Measurements from ENCODE around the gene CARD19.
A peak's percentile ranks its signal among the peaks of the same experiment; 100 is the strongest.

Gene CARD19

DNA sequence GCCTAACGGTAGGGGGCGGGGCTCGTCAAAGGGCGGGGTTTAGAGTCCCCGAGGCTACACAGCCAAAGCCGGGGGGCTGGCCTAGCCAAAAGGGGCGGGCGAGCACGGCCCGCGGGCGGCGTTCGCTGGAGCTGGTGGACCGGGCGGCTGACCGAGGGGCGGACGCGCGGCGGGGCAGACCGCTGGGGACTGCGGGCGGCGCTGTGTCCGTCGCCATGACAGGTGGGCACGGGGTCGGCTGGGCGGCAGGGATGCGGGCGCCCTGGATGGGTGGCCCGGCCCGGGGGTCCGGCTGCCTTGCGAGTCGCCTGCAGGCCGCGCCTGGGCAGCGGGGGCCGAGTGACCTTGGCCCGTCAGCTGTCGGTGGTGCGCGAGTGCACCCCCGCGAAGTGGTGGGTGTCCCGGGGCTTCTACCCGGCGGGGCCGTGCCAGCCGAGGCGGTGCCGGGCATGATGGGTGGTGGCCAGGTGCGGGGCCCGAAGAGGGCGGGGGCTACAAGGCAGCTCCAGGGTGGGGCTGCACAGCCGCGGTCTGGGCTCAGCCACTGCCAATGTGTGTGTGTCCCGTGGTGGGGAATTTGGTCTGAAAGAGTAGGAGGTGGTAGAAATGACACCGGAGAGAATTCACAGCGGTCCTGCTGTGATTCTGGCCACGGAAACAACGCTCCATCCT, at the start of gene CARD19:
Gene CARD19 (plus strand): TSS at position 87 of the 672 bp plus-strand sequence. CDS start 129 bp downstream, at position 216.
- DNase-seq: peak; percentile 51 to 62

GRCh38 chr9:93048566-93049448, 47.2 kb upstream of the CARD19 start:
- DNase-seq: no peak

GRCh38 chr9:93049491-93049890, 46.5 kb upstream of the CARD19 start:
- no peak for DNase-seq

GRCh38 chr9:93050231-93050630, 45.8 kb upstream of the CARD19 start:
- no peak for DNase-seq

DNA sequence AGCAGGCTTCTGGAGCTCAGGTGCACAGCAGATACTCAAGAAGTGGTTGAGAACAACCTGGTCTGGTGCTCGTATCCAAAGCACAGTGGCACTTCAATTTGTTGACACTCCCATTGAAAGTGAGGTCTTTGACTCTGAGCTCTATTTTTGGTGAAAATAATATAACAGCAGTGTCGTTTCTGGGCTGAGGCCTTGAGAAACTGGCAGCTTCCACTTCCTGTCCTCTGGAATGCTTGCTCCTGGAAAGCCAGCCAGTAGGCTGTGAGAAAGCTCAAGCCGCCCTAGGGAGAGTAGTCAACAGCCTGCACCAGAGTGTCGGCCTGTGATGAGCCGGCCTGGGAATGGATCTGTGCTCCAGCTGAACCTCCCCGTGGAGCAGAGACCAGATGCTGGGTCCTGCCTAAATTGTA, 44.3 kb upstream of the CARD19 start:
- DNase-seq: no peak

GRCh38 chr9:93052791-93053540, 43.1 kb upstream of the CARD19 start:
- no peak for DNase-seq

GRCh38 chr9:93053781-93054331, 42.2 kb upstream of the CARD19 start:
- DNase-seq: no peak

DNA sequence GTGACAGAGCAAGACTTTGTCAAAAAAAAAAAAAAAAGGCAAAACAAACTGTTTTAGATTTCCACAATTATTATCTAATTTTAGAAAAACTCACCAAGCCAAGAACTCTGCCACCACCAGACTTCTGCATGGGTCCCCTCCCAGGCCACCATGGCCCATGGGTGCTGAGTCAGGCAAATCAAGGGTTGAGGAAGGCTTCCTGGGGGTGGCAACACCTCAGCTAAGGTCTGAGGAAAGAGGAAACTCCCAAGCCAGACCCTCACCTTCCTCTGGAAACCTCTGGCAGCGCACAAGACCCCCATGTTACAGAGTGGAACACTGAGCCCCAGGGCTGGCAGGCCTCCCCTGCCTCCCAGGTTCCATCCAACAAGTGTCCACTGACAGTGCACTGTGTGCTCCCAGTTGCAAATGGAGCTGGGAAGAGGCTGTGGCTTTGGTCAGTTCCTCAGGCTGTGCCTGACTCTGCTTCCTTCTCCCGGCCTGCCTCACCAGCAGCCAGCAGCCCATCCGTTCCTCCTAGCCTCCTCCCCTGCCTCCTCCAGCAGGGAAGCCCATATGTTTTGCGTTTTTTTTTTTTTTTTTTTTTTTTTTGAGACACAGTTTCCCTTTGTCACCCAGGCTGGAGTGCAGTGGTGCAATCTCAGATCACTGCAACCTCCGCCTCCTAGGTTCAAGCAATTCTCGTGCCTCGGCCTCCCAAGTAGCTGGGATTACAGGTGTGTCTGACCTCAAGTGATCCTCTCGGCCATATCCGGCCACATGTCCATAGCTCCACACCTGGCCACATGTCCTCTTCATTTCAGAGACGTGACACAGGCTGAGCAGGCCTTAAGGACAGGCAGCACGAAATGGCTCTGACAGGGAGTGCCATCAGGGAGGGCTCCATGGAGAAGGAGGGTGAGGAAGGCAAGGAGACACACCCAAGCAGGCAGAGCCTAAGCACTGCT, 41.0 kb upstream of the CARD19 start:
- no peak for DNase-seq

- DNase-seq: no peak
Observed at GRCh38 chr9:93057042-93057702, 38.8 kb upstream of the CARD19 start.

- no peak for DNase-seq
Observed at GRCh38 chr9:93057703-93058354, 38.2 kb upstream of the CARD19 start.

GRCh38 chr9:93058355-93059010, 37.5 kb upstream of the CARD19 start, which contains the start of gene SUSD3:
Gene SUSD3, plus strand, starts transcription at chr9:93058701. Its CDS starts 42 bp downstream, at chr9:93058743.
- DNase-seq: peak; percentile 77 to 79

GRCh38 chr9:93059011-93059714, 36.9 kb upstream of the CARD19 start:
- peak in 1 of 2 experiments; percentile 43 for DNase-seq

DNA sequence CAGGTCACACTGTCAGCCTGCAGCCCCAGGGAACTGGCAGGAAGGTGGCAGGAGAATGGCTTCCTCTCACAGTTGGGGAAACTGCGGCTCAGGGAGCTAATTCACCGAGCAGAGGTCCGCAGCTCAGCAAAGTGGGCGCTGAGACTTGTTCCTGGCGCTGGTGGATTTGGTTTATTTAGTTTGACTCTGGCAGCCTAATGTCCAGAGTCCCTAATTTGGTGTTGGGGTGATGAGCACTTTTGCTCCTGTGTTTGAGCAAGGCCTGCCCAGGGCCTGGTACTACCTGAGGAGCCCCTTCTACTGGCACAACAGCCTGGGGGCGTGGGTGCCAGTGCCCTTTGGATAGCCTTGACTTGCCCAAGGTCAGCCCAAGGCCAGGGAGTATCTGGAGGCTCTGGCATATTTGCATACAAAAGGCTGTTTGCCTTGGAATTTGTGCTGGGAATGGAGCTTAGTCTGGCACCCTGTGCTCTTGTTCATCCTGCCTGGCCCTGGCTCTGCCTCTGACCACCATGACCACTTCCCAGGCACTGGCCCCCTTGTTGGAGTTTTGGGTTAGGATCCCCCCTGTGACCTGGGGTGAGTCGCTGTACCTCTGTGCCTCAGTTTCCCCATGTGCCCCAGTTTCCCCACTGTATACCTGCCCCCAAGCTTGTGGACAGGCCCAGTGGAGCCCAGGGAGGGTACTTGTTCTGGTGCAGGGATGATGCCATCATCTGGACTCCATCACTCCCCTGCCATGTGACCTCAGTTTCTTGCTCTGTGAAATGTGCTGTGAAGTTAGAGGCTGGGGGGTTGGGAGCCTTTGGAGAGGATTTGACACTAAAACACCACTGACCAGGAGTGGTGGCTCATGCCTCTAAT, 36.1 kb upstream of the CARD19 start:
- DNase-seq: no peak

DNA sequence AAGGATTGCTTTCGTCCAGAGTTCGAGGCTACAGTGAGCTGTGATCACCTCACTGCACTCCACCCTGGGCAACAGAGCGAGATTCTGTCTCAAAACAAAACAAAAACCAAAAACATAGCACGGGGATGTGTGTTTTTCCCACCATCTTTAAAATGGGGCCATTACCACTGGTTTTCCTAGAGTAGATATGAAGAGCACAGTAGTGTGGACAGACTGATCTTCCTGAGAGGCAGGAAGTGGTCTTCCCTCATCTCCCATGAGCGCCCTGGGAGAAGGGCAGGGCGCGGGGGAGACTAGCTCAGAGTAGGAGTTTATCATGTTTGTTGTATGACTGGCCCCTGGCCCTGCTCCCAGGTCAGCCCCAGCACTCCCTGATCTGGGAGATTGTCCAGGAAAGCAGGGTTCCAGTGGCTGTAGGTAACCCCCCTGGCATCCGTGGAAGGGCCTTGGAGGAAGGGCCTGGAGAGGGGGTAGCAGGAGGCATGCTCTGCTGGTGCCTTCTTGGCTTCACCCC, 35.2 kb upstream of the CARD19 start:
- DNase-seq: peak in 1 of 2 experiments; percentile 34

GRCh38 chr9:93061260-93061751, 34.7 kb upstream of the CARD19 start:
- no peak for DNase-seq

- DNase-seq: peak in 1 of 2 experiments; percentile 53
Observed at GRCh38 chr9:93061791-93062763, 33.9 kb upstream of the CARD19 start.
